M059J (cell line): Measurements from ENCODE around the gene ZNF532. TPM values are rescaled to one million over a fixed set of nuclear protein-coding genes. Genes with fewer than 3 reads are reported as not detected.
"Not testable (repeated sequence)": the region's sequence is repeated elsewhere in the genome, so short reads cannot be mapped to it uniquely, and the experiment has no call there.

Experiments used
- DNase-seq: peaks from one replicate; pipeline ENCODE4 v3.0.0-alpha.2; 2012; ENCODE audit warnings: low read depth
- total RNA-seq: library from RNA; depleted of rRNA; stranded (reverse); fragments of >200 nt; shearing (Covaris generic); gene quantifications from 2 replicates; pipeline ENCODE4 v1.2.3, GENCODE V29; 2014

ZNF532 gene
- total RNA-seq, 1 experiment from 2014 or later = 60.9 TPM

- no peak for DNase-seq
Observed at GRCh38 chr18:58901783-58902182, 37.1 kb downstream of the ZNF532 start.

GRCh38 chr18:58902961-58903360 is 38.3 kb downstream of the ZNF532 start:
- no peak for DNase-seq

- no peak for DNase-seq
Observed at GRCh38 chr18:58903533-58903932, 38.9 kb downstream of the ZNF532 start.

- no peak for DNase-seq
Observed at GRCh38 chr18:58905777-58906428, 41.2 kb downstream of the ZNF532 start.

DNA sequence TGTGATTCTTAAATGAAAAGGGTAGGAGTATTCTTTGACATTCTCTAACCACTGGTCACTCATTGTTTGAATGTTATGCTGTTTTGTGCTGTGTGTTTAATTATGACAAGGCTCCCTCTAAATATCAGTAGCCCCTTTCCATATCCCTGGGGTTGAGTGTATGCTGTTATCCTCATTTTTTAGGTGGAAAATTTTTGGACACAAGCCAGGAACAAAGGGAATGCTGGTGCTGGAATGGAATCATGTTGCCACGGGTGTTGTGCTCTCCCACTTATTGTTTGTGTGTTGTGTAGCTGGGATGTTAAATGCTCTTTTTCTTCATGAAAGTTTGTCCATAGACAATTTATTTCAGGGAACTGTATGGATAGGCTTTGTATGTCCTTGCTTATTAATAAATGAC is 43.3 kb downstream of the ZNF532 start:
- DNase-seq = no peak

- no peak for DNase-seq
Observed at GRCh38 chr18:58909521-58909920, 44.8 kb downstream of the ZNF532 start.

GRCh38 chr18:58911241-58911640 is 46.6 kb downstream of the ZNF532 start:
- no peak for DNase-seq

GRCh38 chr18:58911766-58912165 is 47.1 kb downstream of the ZNF532 start:
- DNase-seq = peak; percentile 16

GRCh38 chr18:58915006-58915799 is 50.5 kb downstream of the ZNF532 start:
- no peak for DNase-seq

DNA sequence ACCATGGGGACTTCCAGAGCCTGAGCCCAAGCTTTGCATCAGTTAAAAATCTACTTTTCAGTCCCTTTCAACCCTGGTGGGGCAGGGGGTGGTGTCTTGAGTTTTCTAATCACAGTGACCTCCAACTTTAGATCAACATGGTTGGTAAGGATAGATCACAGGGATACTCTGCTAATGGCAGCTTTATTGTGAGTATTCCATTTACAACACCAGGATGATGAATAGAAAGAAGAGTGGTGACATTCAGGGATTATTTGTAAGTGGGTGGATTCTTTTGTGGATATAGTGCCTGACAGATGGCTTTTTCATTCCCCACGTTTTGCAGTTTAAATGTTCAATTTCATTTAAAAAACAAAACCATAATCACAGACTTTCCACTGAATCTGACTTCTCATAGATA is 51.3 kb downstream of the ZNF532 start:
- no peak for DNase-seq

DNA sequence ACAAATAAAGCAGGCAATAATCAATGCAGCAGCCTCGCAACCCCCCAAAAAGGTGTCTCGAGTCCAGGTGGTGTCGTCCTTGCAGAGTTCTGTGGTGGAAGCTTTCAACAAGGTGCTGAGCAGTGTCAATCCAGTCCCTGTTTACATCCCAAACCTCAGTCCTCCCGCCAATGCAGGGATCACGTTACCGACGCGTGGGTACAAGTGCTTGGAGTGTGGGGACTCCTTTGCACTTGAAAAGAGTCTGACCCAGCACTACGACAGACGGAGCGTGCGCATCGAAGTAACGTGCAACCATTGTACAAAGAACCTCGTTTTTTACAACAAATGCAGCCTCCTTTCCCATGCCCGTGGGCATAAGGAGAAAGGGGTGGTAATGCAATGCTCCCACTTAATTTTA is 55.3 kb downstream of the ZNF532 start:
- DNase-seq = not testable (repeated sequence)

- DNase-seq = no peak
Observed at GRCh38 chr18:58922995-58923394, 58.3 kb downstream of the ZNF532 start.

GRCh38 chr18:58924473-58924872 is 59.8 kb downstream of the ZNF532 start:
- DNase-seq = no peak

DNA sequence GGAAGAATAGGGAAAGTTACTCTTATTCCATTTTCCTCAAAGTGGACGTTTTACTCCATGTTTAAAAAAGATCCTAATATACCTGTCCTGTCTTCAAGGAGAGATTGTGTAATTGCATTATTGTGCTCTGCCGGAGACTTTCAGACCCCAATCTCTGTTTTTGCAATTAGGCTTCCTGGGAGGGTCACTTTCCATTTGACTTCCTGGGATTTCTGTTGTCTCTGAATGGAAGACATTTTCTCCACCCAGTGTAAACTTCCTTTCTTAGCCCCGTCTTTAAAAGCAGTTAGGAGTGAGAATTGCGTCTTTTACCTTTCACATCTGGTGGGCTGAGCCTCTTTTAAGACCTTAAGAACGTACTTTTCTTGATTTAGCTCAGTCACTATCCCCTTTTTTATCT is 63.0 kb downstream of the ZNF532 start:
- no peak for DNase-seq

DNA sequence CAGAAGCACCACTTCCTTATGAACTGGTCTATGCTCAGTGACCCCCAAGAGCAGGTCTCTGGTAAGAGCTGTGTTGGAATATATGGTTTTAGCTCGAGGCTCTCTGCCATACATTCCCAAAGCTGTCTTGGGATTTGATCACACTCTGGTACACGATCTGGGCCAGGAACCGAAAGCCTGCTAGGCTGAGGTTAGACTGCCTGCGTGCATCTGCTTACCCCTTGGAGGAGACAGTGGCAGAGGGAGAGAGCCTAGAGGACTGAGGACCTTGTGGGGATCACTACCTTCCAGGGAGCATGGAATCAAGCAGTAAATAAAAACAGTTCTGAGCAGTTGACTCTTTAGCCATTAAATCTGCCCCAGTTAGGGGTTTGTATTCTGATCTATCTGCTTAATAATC is 63.7 kb downstream of the ZNF532 start:
- DNase-seq = no peak

DNA sequence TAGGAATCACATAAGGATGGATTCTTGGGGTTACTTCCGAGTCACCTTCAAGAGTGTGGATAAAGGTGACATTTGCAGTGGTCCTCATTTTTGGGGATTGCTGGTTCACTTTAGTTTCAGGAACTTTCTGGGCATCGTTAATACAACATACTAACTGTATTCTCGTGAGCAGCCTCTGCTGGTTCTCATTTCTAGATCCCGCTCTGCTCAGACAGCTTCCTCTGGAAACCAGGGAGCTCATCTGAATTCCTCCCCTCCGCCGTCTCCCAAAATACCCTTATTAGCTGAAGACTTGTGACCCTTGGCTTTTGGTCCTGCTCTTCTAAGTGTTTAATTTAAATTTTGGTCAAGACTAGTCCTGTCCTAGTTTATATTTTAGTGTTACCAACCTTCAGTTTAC is 64.5 kb downstream of the ZNF532 start:
- no peak for DNase-seq

- no peak for DNase-seq
Observed at GRCh38 chr18:58934356-58934755, 69.7 kb downstream of the ZNF532 start.

DNA sequence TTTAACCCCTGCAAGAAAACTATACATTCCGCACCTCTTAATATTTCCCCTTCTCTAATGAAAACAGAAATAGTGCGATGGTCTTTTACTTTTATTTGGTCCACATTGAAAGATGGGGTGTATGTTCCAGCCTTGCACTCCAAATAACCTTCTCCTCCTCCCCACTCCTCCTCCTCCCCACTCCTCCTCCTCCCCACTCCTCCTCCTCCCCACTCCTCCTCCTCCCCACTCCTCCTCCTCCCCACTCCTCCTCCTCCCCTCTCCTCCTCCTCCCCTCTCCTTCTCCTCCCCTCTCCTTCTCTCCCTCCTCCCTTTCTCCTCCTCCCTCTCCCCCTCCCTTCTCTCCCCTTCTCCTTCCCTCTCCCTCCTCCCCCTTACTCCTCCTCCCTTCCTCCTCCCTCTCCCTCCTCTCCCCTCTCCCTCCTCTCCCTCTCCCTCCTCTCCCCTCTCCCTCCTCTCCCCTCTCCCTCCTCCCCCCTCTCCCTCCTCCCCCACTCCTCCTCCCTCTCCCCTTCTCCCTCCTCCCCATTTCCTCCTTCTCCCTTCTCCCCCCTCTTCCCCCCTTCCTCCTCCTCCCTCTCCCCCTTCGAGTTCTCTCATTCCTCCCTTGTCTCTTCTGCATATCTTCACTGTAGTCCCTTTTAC is 70.4 kb downstream of the ZNF532 start:
- no peak for DNase-seq

DNA sequence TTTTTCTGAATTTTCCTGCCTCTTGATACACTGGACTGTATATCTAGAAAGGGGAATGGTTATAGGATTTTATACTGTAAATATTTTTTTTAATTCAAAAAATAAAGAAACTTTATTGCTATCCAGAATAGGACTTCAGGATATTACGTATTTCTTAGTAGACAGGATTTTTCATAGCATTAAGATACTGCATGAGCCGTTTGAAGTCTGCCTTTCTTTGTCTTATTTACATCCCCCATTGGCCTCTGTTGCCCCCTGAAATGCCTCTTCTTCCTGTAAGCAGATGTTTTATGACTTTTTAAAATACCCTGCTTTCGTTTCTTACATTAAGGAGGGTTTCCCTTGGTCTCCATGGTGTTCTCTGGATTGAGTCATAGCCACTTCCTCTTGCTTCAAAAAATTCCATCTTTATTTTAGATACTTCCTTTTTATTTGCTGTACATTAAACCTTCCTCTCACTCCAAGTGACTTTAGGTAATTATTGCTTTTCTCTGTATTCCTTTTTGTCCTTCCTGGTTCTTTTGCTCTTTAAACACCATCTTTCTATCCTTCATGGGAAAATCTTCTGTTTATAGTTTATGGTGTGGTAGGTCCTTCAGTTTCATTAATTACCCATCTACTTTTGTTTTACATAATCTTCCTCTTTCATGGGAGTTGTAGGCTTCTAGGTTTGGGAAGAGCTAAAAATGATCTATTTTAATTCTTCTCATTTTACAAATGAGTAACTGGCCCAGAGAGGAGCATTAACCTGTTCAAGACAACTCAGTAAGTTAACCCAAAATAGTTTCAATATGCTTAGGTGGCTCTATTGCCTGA is 72.6 kb downstream of the ZNF532 start:
- DNase-seq = peak; percentile 68

- no peak for DNase-seq
Observed at GRCh38 chr18:58937887-58938267, 73.2 kb downstream of the ZNF532 start.

- no peak for DNase-seq
Observed at GRCh38 chr18:58941426-58942099, 76.9 kb downstream of the ZNF532 start.

GRCh38 chr18:58943896-58944295 is 79.2 kb downstream of the ZNF532 start:
- no peak for DNase-seq
